ENCODE measurements around the gene CEBPB. TPM values are rescaled to one million over a fixed set of nuclear protein-coding genes. Genes with fewer than 3 reads are reported as not detected.

Gene CEBPB
- total RNA-seq, 4 donors from 2014 or later, result 154 to 221 (median 195) TPM

DNA sequence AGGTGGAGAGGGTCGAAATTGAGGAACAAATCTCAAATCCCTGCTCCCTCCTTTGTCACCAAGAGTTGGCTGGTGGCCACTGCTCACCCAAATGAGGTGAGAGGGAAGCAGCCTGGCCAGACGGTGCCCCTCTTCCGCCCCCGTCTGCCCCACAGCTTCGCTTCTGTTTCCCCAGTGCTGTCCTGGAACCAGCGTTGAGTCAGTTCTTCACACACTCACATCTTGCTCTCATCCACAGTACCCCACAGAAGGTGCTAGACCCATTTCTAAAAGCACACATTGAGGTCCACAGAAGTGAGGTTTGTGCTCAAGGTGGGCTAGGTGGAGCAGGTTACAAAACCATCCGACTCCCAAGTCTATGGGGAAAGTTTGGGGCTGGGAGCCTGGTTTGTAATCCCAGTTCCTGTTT, 3.8 kb downstream of the CEBPB start:
- H3K4me3 ChIP-seq (ENCODE audit: low read depth, poor library complexity, severe bottlenecking), result peak overlapping the region; percentile 89
- DNase-seq (ENCODE audit: low spot score in 2 of 2), result no peak
- TF ChIP-seq POLR2A (IDR thresholded peaks at IDR 0.05) (no peak), CTCF (IDR thresholded peaks at IDR 0.05) (no peak)
- intact Hi-C loops (cut with DNase I; ENCODE audit: low total_unique reads), result loop anchor here (10.0 kb wide), 1 partner anchor 150 kb away; no protein-coding TSS in a partner anchor
- 60 to 63% methylated on average over 7 of the region's 7 CpGs for WGBS, 2 donors

GRCh38 chr20:50194831-50195523, 4.3 kb downstream of the CEBPB start:
- DNase-seq (ENCODE audit: low spot score in 2 of 2), result no peak
- intact Hi-C loops (cut with DNase I; ENCODE audit: low total_unique reads), result loop anchor here (10.0 kb wide), 1 partner anchor 150 kb away; no protein-coding TSS in a partner anchor
- no peak overlapping the region for H3K4me3 ChIP-seq (ENCODE audit: low read depth, poor library complexity, severe bottlenecking)
- 68 to 83% methylated on average over 8 of the region's 8 CpGs for WGBS, 2 donors
- TF ChIP-seq CTCF (IDR thresholded peaks at IDR 0.05) (no peak), POLR2A (IDR thresholded peaks at IDR 0.05) (no peak)

- no peak overlapping the region for H3K4me3 ChIP-seq (ENCODE audit: low read depth, poor library complexity, severe bottlenecking)
- 77 to 79% methylated on average over 13 of the region's 13 CpGs for WGBS, 2 donors
- no peak for DNase-seq (ENCODE audit: low spot score in 2 of 2)
- intact Hi-C loops (cut with DNase I; ENCODE audit: low total_unique reads), result loop anchor here (10.0 kb wide), 1 partner anchor 149 kb away; no protein-coding TSS in a partner anchor
- no peak for TF ChIP-seq CTCF (IDR thresholded peaks at IDR 0.05)
- no peak for TF ChIP-seq POLR2A (IDR thresholded peaks at IDR 0.05)
These were observed 5.0 kb downstream of the CEBPB start for GRCh38 chr20:50195524-50196120.

GRCh38 chr20:50196248-50196647, 5.6 kb downstream of the CEBPB start:
- WGBS, 2 donors, result 79 to 84% methylated on average over 4 of the region's 4 CpGs
- TF ChIP-seq POLR2A (IDR thresholded peaks at IDR 0.05), result no peak
- TF ChIP-seq CTCF (IDR thresholded peaks at IDR 0.05), result no peak
- intact Hi-C loops (cut with DNase I; ENCODE audit: low total_unique reads), result loop anchor here (10.0 kb wide), 1 partner anchor 149 kb away; no protein-coding TSS in a partner anchor
- H3K4me3 ChIP-seq (ENCODE audit: low read depth, poor library complexity, severe bottlenecking), result no peak overlapping the region
- DNase-seq (ENCODE audit: low spot score in 2 of 2), result no peak

- intact Hi-C loops (cut with DNase I; ENCODE audit: low total_unique reads), result loop anchor here (10.0 kb wide), 1 partner anchor 148 kb away; no protein-coding TSS in a partner anchor
- no peak for TF ChIP-seq CTCF (IDR thresholded peaks at IDR 0.05)
- no peak for TF ChIP-seq POLR2A (IDR thresholded peaks at IDR 0.05)
- H3K4me3 ChIP-seq (ENCODE audit: low read depth, poor library complexity, severe bottlenecking), result no peak overlapping the region
- DNase-seq (ENCODE audit: low spot score in 2 of 2), result no peak
- WGBS, 2 donors, result 84% methylated on average over 6 of the region's 6 CpGs
These were observed 6.3 kb downstream of the CEBPB start for GRCh38 chr20:50196896-50197295.
